HEK293T (cell line): Measurements from ENCODE around the gene ANKS1A.
"Not testable (repeated sequence)": the region's sequence is repeated elsewhere in the genome, so short reads cannot be mapped to it uniquely, and the experiment has no call there.

ENCODE experiments used
- CTCF ChIA-PET: fragments of 350-600 bp; formaldehyde crosslinking; extraction: SDS; loops from one replicate; lab custom pipeline; 2021; ENCODE audit warnings: antibody characterized with exemption, inconsistent platforms; lab: Yijun Ruan, JAX
- POLR2A ChIA-PET: fragments of 350-600 bp; formaldehyde crosslinking; extraction: SDS; loops from one replicate; lab custom pipeline; 2020; ENCODE audit warnings: antibody characterized with exemption, inconsistent platforms; lab: Yijun Ruan, JAX
- DNase-seq: peaks from one replicate; pipeline ENCODE4 v3.0.0; 2012; ENCODE audit warnings: mixed read lengths; ENCODE audit errors: extremely low spot score
- ARNT ChIP-seq: fragments of 450-650 bp; IDR thresholded peaks from 2 replicates; pipeline ENCODE4 v1.6.1; 2017; ENCODE audit warnings: mild to moderate bottlenecking
- BHLHE40 ChIP-seq: fragments of 450-650 bp; IDR thresholded peaks from 2 replicates; pipeline ENCODE4 v1.6.1; 2016; ENCODE audit warnings: mild to moderate bottlenecking, moderate library complexity, borderline replicate concordance
- CTBP1 ChIP-seq: fragments of 450-650 bp; IDR thresholded peaks from 2 replicates; pipeline ENCODE4 v1.6.1; 2016; ENCODE audit warnings: borderline replicate concordance
- ELF4 ChIP-seq: fragments of 450-650 bp; IDR thresholded peaks from 2 replicates; pipeline ENCODE4 v1.6.1; 2017; ENCODE audit warnings: antibody characterized with exemption
- FOXA1 ChIP-seq: fragments of 450-650 bp; IDR thresholded peaks from 2 replicates; pipeline ENCODE4 v1.6.1; 2016; ENCODE audit warnings: mild to moderate bottlenecking
- FOXK2 ChIP-seq: fragments of 450-650 bp; IDR thresholded peaks from 2 replicates; pipeline ENCODE4 v1.6.1; 2016; ENCODE audit warnings: mild to moderate bottlenecking
- FOXM1 ChIP-seq: fragments of 450-650 bp; IDR thresholded peaks from 2 replicates; pipeline ENCODE4 v1.6.1; 2017; ENCODE audit warnings: mild to moderate bottlenecking, borderline replicate concordance
- HDGF ChIP-seq: fragments of 450-650 bp; IDR thresholded peaks from 2 replicates; pipeline ENCODE4 v1.6.1; 2017; ENCODE audit warnings: antibody characterized with exemption, borderline replicate concordance
- L3MBTL2 ChIP-seq: fragments of 450-650 bp; conservative IDR thresholded peaks from 2 replicates; pipeline ENCODE4 v1.6.1; 2016; ENCODE audit warnings: mild to moderate bottlenecking
- LEF1 ChIP-seq: fragments of 450-650 bp; IDR thresholded peaks from 2 replicates; pipeline ENCODE4 v1.6.1; 2017; ENCODE audit warnings: mild to moderate bottlenecking, borderline replicate concordance
- NFRKB ChIP-seq: fragments of 450-650 bp; IDR thresholded peaks from 2 replicates; pipeline ENCODE4 v1.6.1; 2016; ENCODE audit warnings: mild to moderate bottlenecking, moderate library complexity
- SP1 ChIP-seq: fragments of 450-650 bp; IDR thresholded peaks from 2 replicates; pipeline ENCODE4 v1.6.1; 2017
- SUZ12 ChIP-seq: fragments of 450-650 bp; IDR thresholded peaks from 2 replicates; pipeline ENCODE4 v1.6.1; 2016; ENCODE audit warnings: mild to moderate bottlenecking
- TARDBP ChIP-seq: fragments of 450-650 bp; IDR thresholded peaks from 2 replicates; pipeline ENCODE4 v1.6.1; 2016
- ZNF384 ChIP-seq: fragments of 450-650 bp; IDR thresholded peaks from 2 replicates; pipeline ENCODE4 v1.6.1; 2016

The ANKS1A gene

GRCh38 chr6:35136185-35136584 is 247.1 kb downstream of the ANKS1A start:
- ChIA-PET POLR2A (no interaction called here), CTCF (no interaction called here)
- no peak for DNase-seq
- no peak for TF ChIP-seq CTBP1
- no peak for TF ChIP-seq FOXK2
- no peak for TF ChIP-seq LEF1
- TF ChIP-seq ELF4: no peak
- no peak for TF ChIP-seq BHLHE40
- no peak for TF ChIP-seq HDGF
- TF ChIP-seq NFRKB: no peak

GRCh38 chr6:35138191-35138590 is 249.1 kb downstream of the ANKS1A start:
- POLR2A ChIA-PET, DNase-seq: not testable (repeated sequence)
- CTCF ChIA-PET: interaction anchor here (0.6 to 0.9 kb wide), 2 partner anchors 152 to 1162 kb away, joined by 3 read pairs; no protein-coding TSS in a partner anchor

- no peak for TF ChIP-seq FOXM1
- TF ChIP-seq FOXA1: no peak
- no peak for TF ChIP-seq CTBP1
- TF ChIP-seq ZNF384: no peak
- no peak for TF ChIP-seq ELF4
- TF ChIP-seq SUZ12: no peak
- TF ChIP-seq ARNT: no peak
- TF ChIP-seq NFRKB: no peak
- TF ChIP-seq L3MBTL2: no peak
- ChIA-PET POLR2A (interaction anchor here (1.0 kb wide), 1 partner anchor 251 kb away, joined by 3 read pairs; the partner anchor contains the start of gene TAF11), CTCF (interaction anchor here (0.6 to 2.2 kb wide), 16 partner anchors 11 to 179 kb away, joined by 3 to 32 read pairs (median 3); no protein-coding TSS in a partner anchor)
- DNase-seq: no peak
These were observed 250.4 kb downstream of the ANKS1A start for GRCh38 chr6:35139470-35139869.

DNA sequence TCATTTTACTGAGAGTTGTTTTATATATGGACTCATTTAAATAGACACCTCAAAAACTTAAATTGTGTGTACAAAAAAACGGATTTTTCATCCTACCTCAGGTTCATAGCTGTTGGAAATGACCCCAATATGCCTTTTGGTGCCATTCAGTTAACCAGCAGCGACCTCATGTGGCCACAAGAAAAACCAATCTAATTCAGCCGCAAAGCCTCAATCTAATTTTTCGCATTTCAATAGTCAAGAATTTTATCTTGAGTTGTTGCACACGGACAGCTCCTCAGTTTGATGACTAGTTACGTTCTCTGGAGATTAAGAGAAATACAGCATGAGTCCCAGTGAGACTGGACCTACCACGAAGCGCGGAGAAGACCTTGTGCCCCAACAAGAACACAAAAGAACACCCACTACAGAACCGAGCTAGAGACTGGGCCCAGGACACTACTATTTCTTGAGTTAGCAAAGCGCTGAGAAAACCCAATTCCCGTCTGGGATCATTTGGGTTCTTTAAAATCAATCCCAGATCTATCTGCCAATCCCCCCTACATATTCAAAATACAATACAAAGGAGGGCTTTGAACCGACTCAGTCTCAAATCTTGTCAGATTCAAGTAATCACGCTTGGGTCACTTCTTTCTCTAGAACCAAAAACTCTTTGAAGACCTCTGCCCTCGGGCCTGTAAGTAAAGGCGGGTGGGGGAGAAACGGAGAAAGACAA is 251.0 kb downstream of the ANKS1A start:
- POLR2A ChIA-PET: interaction anchor here (1.0 kb wide), 1 partner anchor 252 kb away, joined by 3 read pairs; the partner anchor contains the start of gene TAF11
- DNase-seq: peak; percentile 65
- CTCF ChIA-PET: interaction anchor here (0.6 to 2.2 kb wide), 18 partner anchors 11 to 1417 kb away, joined by 3 to 32 read pairs (median 4); no protein-coding TSS in a partner anchor
- TF ChIP-seq L3MBTL2: no peak
- no peak for TF ChIP-seq FOXM1
- no peak for TF ChIP-seq LEF1
- no peak for TF ChIP-seq SUZ12
- TF ChIP-seq SP1: no peak

DNA sequence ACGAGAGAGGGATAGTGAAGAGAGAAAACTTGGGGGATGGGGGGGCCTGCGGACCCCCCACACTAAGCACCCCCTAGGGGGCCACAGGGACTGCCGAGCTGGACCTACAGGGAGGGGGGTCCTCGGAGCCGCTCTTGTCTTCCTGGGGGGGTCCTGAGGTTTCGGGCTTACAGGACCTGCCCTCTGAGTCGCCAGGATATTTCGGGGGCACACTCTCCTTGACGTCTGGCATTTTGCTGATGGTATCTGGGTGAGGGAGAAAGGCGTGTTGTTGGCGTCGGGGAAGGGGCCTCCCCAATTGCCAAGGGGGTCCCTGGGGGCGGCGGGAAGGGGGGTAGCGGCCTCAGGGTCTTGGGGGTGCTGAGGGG is 251.6 kb downstream of the ANKS1A start:
- POLR2A ChIA-PET: no interaction called here
- TF ChIP-seq SUZ12: no peak
- TF ChIP-seq TARDBP: no peak
- CTCF ChIA-PET: interaction anchor here (0.8 to 2.2 kb wide), 8 partner anchors 58 to 681 kb away, joined by 3 to 32 read pairs (median 4); no protein-coding TSS in a partner anchor
- DNase-seq: no peak
